HG03575 (cell line): ENCODE measurements around the gene PARP3.

Experiments used
- ATAC-seq: cut with Tn5 transposase; IDR thresholded peaks from one replicate; pipeline ENCODE4 v1.9.1; 2021; ENCODE audit not compliant: unreplicated experiment, insufficient number of reproducible peaks, low FRiP score; ENCODE audit errors: extremely low read depth

PARP3 gene

DNA sequence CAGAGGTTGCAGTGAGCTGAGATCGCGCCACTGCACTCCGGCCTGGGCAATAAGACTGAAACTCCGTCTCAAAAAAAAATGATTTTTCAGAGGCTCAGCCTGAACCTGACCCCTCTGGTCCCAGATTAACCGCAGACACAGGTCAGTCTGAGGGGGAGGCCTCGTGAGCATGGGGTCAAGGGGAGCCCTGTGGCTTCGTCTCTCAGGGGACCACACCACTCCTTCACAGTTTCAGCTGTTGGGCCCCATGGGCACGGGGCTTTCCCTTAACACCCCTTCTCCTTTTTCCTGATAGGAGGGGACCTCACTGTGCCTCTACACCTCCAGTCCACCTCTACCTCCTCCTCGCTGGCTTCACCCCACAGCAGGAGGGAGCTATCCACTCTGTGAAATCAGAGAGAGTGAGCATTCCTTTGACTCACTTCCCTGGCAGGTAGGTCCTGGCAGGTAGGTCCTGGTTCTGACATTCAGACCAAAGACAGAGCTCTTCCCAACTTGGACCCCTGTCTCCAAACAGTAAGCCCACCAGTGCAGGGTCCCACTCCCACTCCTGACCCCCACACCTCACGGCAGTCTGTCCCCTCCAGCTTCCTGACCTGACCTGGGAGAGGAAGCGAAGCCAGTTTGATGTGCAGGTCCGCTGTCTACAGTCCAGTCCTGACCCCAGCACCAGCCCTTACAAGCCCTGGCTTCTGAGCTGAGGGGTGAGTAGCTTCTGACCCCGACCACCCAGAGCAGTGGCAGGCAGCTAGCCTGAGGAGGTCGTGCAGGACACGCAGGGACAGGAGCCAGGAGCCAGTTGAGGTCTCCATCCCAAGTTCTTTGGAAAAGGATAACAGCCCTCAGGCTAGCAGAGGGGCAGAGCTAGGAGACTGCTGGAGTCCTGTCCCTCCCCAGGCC lies 9.4 kb upstream of the PARP3 start:
- no peak for ATAC-seq

DNA sequence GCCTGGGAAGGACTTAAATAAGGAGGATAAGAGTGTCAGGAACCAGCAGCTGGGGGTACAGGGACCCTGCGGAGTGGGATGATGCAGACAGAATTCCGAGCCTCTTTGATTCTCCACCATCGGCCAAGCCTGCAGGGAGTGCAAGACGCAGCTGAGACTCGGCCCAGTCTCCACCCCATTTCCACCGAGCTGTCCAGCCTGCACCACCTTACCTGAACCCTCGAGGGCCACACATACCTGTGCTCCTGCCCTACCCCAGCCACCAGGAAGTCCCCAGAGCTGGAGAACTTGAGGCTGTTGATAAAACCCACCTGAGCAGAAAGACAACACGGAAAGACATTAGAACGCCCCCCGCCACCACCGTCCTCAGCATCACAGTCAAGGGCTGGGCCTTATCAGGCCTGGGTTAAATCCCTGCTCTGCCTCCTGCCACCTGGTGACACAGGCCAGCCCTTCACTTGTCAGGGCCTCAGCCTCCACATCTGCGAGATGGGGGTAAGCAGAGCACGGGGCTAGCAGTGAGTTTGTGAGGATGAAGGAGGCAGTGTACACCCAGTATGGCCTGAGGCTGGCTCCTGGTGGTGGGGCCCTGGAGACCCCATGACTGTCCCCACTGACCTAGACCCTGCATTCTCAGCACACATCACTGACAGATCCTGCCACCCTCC lies 8.6 kb upstream of the PARP3 start:
- ATAC-seq, result no peak

DNA sequence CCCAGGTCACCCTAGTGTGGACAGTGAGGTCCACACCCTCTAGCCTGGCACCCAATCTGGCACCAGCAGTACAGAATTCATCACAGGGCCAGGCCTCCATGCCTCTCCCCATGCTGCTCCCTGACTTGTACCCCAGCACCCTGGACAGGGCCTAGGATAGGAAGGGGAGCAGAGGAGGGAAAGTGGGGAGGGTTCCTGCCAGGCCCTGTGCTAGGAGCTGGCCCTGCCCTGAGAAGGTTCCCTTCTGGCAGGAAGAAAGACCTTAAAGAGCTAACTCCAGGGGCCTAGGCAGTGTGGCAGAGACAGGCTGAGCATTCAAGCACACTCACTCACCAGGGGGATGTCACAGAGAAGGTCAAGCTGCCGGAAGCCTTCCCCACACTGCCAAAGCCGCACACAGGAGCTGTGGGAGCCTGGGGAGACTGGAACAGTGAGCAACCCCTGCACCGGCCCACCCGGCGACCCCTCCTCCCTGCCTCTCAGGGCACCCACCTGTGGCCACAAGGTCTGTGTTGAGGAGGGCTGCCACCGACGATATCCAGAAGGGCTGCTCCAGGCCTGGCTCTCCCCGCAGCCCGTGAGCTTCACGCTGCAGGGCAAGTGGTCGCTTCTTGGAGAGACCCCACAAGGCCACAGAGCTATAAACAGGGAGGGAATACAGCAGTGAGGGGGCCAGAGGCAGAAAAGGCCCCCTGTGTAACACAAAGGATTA lies 7.9 kb upstream of the PARP3 start:
- no peak for ATAC-seq

DNA sequence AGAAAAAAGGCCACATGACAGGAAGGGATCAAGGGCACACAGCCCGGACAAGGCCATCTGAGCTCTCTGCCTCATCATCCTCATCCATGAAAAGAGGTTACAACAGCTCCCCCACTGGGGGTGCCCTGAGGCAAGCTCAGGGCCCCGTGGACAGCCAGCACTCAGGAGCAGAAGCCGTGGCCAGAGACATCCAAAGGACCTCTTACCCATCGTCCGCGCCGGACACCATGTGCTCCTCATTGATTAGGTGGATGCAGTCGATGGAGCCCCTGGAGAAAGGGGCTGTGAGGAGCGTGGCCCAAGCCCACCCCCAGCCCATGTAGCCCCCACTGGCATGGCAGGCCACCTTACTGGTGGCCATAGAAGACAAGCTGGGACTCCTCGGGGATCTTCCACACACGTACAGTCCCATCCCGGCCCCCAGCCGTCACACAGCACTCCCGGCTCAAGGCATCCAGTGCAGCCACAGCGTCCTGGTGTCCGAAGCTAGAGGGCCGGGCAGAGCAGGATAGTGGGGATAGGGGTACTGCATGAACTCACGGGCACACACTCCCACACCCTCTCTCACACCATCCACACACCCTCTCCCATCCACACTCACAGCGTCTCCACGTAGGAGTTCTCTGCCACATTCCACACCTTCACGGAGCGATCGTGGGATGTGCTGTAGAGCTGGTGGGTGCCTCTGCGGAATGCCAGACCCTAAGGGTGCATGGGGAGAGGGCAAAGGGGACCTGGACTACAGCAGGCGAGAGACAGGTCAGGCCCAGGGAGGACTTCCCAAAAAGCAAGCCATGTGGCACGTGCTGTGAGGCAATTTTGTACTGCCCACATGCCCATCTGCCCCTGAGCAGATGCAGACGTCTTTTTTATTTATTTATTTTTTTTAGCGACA lies 6.9 kb upstream of the PARP3 start:
- ATAC-seq, result no peak

GRCh38 chr3:51935886-51936755 lies 6.0 kb upstream of the PARP3 start:
- ATAC-seq, result no peak

DNA sequence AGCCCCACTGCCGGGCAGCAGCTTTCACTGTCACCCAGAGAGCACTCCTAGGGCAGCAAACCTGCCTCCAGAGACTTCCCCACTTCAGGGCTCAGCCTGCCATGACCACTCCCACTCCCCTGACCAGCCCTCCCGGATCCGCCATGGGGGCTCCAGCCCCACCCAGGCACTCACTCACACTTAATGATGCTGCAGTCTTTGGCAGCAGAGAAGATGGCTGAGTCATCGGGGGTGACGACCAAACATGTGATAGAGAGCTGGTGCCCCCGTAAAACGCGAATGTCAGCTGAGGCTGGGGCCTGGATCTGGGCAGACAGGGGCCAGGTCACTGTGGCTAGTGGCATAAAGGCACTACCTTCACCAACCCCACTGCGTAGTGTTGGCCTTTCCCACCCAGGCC lies 5.1 kb upstream of the PARP3 start:
- ATAC-seq, result no peak

DNA sequence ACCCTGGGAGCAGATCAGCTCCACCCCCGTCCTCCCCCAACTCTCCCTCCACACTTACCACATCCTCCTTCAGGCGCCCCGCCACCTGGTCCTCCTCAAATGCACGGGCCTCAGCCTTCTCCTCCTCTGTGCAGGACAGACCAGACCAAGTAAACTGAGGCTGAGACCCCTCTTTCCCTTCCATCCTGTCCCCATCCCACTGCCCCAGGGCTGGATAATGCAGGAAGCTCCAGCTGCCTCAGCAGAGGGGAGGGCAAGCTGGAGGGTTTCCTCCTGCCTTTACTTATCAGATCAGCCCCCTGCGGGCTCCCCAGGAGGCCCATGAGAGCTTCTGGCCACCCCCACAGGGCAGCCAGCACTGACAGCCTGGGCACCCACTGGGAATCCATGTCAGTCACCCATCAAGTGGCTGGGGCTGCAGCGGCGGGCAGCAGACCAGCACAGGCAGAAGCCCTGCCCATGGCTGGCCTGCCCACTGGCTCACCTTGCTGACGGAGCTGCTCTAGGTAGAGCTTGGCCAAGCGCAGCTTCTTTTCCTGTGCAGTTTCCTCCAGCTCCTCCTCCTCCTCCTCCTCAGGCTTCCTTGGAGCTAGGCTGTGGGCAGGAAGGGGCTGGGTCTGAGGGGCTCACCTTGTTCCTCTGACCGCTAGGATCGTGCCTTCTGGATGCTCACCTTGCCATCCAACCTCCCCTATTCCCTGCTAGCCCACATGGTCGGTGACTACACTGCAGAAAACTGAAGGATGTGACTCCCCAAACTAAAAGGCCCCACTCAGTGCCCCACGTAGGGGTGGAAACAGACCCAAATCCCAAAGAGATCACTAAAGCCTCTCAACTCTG lies 4.3 kb upstream of the PARP3 start:
- ATAC-seq, result no peak

DNA sequence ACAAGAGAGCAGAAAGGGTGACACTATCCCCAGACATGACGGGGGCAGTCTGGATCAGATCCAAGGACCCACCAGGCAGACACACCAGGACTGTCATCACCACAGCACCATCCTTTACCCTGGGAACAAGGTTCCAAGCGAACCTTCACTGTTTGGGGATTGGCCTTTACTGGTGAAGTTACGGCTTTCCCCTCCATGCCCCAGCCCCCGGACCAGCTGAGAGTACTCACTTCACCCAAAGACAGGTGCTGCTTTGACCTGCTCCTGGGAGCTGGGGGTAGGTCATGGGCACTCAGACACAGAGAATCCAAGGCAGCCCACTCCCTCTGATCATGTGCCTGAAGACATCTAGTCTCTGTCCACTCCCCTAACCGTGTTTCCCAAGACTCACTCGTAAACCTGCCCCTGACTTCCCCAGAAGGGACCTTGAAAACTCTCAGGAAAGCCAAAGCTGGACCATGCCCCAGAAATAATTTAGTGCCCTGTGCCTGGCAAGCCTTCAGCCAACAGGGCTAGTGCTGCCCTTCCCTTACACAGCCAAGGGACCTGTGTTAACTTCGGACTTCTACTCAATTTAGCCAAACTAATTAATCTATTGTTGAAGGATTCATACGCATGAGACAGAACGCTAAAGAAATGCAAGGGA lies 3.3 kb upstream of the PARP3 start:
- ATAC-seq, result no peak

DNA sequence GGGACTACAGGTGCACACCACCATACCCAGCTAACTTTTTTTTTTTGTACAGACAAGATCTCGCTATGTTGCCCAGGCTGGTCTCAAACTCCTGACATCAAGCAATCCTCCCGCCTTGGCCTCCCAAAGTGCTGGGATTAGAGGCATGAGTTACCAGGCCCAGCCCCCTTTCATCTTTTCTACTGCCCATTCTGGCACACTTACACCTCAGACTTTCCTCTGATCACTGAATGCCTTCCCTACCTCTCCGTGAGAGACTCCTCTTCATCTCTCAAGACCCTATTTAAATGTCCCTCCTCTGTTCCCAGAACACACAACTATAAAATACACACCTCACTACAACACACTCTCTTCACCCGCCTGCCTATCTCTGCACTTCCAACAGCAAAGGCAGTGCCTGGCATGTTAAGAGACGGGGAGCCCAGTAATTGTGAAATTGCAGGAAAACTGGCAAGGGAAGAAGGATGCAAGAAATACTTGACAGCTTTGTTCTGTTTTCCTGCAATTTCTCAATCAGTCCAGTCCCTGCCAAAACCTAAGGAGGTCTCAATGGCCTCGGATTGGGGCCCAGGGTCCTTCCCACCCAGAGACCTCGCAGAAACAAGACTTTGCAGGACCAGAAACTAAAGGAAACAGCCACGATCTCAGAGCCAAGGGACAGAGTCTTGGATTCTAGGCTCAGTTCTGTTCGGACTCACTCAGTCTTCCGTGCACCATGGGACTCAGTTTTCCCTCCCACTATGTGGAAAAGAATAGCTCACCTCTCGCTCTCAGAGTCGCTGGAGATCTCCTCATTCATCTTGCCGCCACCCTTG lies 1.3 kb upstream of the PARP3 start:
- ATAC-seq, result no peak

DNA sequence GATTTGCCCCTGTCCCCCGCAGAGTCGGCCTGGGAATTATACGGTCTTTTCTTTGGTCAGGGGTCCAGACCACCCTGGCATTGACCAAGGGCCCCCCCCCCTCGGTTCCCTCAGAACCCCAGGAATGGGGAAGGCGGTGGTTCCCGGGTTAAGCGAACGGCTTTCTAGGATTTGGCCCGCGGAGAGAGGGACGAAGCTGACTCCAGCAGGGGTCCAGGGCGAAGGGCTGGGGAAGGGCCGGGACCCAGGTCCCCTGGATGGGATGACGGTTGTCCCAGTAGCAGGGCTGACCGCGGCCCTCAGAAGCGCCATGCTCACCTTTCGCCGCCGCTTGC lies 733 bp upstream of the PARP3 start:
- no peak for ATAC-seq

DNA sequence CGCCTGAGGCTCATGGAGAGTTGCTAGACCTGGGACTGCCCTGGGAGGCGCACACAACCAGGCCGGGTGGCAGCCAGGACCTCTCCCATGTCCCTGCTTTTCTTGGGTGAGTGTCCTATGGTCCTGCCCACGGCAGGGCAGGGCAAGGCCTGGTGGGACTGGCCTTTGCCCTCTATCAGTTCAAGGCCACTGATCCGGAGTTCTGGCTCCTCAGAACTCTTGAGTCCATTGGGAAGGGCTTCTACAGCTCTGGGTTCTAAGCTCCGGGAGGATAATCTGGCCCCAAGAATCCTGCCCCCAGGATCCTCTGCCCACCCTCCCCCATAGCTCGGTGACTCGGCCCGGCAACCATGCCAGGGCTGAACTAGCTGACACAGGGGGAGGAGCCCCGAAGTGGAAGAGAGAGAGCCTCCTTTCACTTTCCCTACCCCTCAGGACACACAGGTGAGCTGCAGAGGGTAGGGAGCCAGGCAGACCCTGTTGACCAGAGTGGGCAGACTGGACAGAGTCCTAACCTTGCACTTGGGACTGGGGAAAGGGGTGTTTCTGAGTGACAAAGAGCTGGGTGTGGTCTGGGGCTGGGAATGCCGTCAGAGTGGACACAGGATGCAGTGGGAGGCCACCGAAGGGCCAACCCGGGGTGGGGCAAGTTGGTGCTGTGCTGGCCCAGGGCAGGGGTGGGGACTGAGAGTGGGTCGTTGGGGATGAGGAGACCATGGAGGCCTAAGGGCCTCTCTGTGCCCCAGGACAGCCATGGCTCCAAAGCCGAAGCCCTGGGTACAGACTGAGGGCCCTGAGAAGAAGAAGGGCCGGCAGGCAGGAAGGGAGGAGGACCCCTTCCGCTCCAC lies 664 bp downstream of the PARP3 start:
- no peak for ATAC-seq

- no peak for ATAC-seq
These were observed 1.6 kb downstream of the PARP3 start for GRCh38 chr3:51943451-51944391.

DNA sequence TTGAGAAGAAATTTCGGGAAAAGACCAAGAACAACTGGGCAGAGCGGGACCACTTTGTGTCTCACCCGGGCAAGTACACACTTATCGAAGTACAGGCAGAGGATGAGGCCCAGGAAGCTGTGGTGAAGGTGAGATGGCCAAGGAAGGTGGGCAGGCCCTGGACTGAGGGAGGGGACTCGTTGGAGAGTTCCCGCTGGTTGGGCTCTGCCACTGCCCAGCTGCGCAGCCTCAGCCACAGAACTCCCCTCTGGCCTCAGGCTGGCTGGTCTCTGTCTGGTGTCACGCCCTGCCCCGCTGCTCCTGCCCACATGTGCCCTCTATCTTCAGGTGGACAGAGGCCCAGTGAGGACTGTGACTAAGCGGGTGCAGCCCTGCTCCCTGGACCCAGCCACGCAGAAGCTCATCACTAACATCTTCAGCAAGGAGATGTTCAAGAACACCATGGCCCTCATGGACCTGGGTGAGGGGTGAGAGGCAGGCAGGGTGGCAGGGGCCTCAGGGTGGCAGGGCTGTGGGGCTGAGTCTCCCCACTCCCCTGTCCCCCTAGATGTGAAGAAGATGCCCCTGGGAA lies 2.4 kb downstream of the PARP3 start:
- ATAC-seq, result no peak
